ENCODE measurements around the gene OR5H1. TPM values are rescaled to one million over a fixed set of nuclear protein-coding genes. Genes with fewer than 3 reads are reported as not detected.

OR5H1 gene
- total and polyA plus RNA-seq, 10 of the 15 experiments (the other 5 are each of a cell fraction or from before 2014, with no cell fraction given): not detected

DNA sequence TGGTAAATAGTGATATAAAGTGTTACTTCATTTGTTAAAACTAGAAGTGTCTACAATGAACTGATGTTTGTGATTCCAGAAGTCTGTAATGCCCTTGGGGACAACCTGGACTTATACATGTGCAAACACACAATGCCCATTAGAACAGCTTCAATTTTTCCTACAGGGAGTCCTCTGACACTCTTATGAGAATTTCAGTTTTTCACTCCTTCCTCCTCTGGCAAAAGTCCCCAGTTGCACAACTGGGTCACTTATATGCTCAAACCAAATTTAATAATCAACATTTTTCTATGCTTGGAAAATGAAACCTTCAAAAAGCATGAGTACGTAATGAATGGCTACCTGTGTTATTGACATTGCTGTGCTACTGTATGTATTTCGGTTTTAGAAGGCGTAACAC lies 35.9 kb downstream of the OR5H1 start, which contains the start of gene OR5H15:
Gene OR5H15, plus strand, starts transcription at position 301 of the 400 bp plus-strand sequence. CDS start 2,004 bp downstream, outside the sequence.
- Histone ChIP-seq H3K27ac (ENCODE audit: control insufficient read depth, insufficient read depth) (no peak within 1 kb of the TSS), H3K4me3 (no peak within 1 kb of the TSS), H3K9ac (ENCODE audit: control insufficient read depth, insufficient read depth, low read length) (no peak within 1 kb of the TSS), H2AFZ (ENCODE audit: control insufficient read depth, low read depth, low read length) (no peak within 1 kb of the TSS), H3K79me2 (ENCODE audit: control insufficient read depth, insufficient read depth, low read length) (no peaks in the 10 kb centered on the region), H3K27me3 (replicated peaks in 1 of 2; ENCODE audit: control insufficient read depth in 2 of 2, insufficient read depth in 2 of 2, low read length in 1 of 2) (no peaks in the 10 kb centered on the region), H3K9me3 (replicated peaks; ENCODE audit: control insufficient read depth, insufficient read depth, low read length) (no peaks in the 10 kb centered on the region), H3K4me1 (ENCODE audit: control insufficient read depth, insufficient read depth, low read length) (no peaks in the 10 kb centered on the region), H3K36me3 (ENCODE audit: control insufficient read depth in 2 of 2, insufficient read depth in 2 of 2, low read length in 1 of 2) (no peaks in the 10 kb centered on the region), H3K4me2 (ENCODE audit: control insufficient read depth, insufficient read depth) (no peak within 1 kb of the TSS), H4K20me1 (ENCODE audit: control insufficient read depth, insufficient read depth) (no peaks in the 10 kb centered on the region)
- intact Hi-C loops (cut with micrococcal nuclease; ENCODE audit: unreplicated experiment): no loop called here
- in situ Hi-C loops (cut with MboI): no loop called here
- ChIA-PET RAD21 (ENCODE audit: unreplicated experiment) (no interaction called here), POLR2A (no interaction called here), SMC1A (ENCODE audit: uncharacterized antibody, unreplicated experiment) (no interaction called here), CTCF (interaction anchor here (0.9 kb wide), 1 partner anchor 127 kb away, joined by 3 read pairs; no protein-coding TSS in a partner anchor)
- DNase-seq (ENCODE audit: low read depth, low spot score) (no peak), FAIRE-seq (no peak), ATAC-seq (no peak)
- WGBS (ENCODE audit: insufficient coverage, insufficient replicate concordance, low lambda C conversion rate, missing lambda C conversion rate): 60% methylated on average over 3 of the region's 3 CpGs
- no TSS peak for BruUV-seq (replicated peaks)
- TF ChIP-seq KDM1A (IDR thresholded peaks at IDR 0.05; ENCODE audit: borderline replicate concordance): no peak
- no peak for TF ChIP-seq TARDBP (IDR thresholded peaks at IDR 0.05; ENCODE audit: borderline replicate concordance)
- TF ChIP-seq ASH2L (IDR thresholded peaks at IDR 0.05; ENCODE audit: borderline replicate concordance, low read depth): no peak
- TF ChIP-seq MYB (IDR thresholded peaks at IDR 0.05; ENCODE audit: borderline replicate concordance, low read depth, low read length): no peak
- TF ChIP-seq HDGF (IDR thresholded peaks at IDR 0.05): no peak
- no peak for TF ChIP-seq ZZZ3 (IDR thresholded peaks at IDR 0.05; ENCODE audit: control insufficient read depth, insufficient read length, low read depth)
- no peak for TF ChIP-seq CBFB (IDR thresholded peaks at IDR 0.05; ENCODE audit: low read depth)
- TF ChIP-seq ETV6 (conservative IDR thresholded peaks at IDR 0.05 in 1 of 2, IDR thresholded peaks at IDR 0.05 in 1 of 2; ENCODE audit: borderline replicate concordance in 1 of 2, low read depth in 1 of 2): no peak
- no peak for TF ChIP-seq JUND (IDR thresholded peaks at IDR 0.05; ENCODE audit: low read depth, low read length)
- no peak for TF ChIP-seq WRNIP1 (IDR thresholded peaks at IDR 0.05; ENCODE audit: borderline replicate concordance, low read depth, low read length)
- TF ChIP-seq TCF12 (IDR thresholded peaks at IDR 0.05; ENCODE audit: low read depth, low read length): no peak
- no peak for TF ChIP-seq IRF4 (IDR thresholded peaks at IDR 0.05; ENCODE audit: low read depth, low read length)
- no peak for TF ChIP-seq ZNF592 (IDR thresholded peaks at IDR 0.05)
- TF ChIP-seq, protein P1, sequence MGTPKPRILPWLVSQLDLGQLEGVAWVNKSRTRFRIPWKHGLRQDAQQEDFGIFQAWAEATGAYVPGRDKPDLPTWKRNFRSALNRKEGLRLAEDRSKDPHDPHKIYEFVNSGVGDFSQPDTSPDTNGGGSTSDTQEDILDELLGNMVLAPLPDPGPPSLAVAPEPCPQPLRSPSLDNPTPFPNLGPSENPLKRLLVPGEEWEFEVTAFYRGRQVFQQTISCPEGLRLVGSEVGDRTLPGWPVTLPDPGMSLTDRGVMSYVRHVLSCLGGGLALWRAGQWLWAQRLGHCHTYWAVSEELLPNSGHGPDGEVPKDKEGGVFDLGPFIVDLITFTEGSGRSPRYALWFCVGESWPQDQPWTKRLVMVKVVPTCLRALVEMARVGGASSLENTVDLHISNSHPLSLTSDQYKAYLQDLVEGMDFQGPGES (IDR thresholded peaks at IDR 0.05): no peak
- no peak for TF ChIP-seq BCLAF1 (IDR thresholded peaks at IDR 0.05)
- TF ChIP-seq NKRF (conservative IDR thresholded peaks at IDR 0.05): no peak

Data from GM12878 (cell line).